GM10248 (cell line): ENCODE data around the gene FBXW10B.
"Not testable (repeated sequence)": the region's sequence is repeated elsewhere in the genome, so short reads cannot be mapped to it uniquely, and the experiment has no call there.

Experiments used
- CTCF ChIA-PET: fragments of 300-600 bp; sonication (Branson Sonifier 250); formaldehyde crosslinking; extraction: SDS; loops from one replicate; lab custom pipeline; 2021; ENCODE audit warnings: antibody characterized with exemption; lab: Yijun Ruan, JAX
- POLR2A ChIA-PET: fragments of 350-650 bp; sonication (Branson Sonifier 250); formaldehyde crosslinking; extraction: SDS; loops from one replicate; lab custom pipeline; 2020; ENCODE audit warnings: antibody characterized with exemption; lab: Yijun Ruan, JAX
- DNase-seq: peaks from one replicate; pipeline ENCODE4 v3.0.0; 2012; ENCODE audit errors: extremely low spot score
- CTCF ChIP-seq: IDR thresholded peaks from 2 replicates; pipeline ENCODE4 v1.5.1; 2012; ENCODE audit warnings: mild to moderate bottlenecking, low read depth; ENCODE audit errors: extremely low read depth, missing control alignments, control extremely low read depth

FBXW10B gene, protein sequence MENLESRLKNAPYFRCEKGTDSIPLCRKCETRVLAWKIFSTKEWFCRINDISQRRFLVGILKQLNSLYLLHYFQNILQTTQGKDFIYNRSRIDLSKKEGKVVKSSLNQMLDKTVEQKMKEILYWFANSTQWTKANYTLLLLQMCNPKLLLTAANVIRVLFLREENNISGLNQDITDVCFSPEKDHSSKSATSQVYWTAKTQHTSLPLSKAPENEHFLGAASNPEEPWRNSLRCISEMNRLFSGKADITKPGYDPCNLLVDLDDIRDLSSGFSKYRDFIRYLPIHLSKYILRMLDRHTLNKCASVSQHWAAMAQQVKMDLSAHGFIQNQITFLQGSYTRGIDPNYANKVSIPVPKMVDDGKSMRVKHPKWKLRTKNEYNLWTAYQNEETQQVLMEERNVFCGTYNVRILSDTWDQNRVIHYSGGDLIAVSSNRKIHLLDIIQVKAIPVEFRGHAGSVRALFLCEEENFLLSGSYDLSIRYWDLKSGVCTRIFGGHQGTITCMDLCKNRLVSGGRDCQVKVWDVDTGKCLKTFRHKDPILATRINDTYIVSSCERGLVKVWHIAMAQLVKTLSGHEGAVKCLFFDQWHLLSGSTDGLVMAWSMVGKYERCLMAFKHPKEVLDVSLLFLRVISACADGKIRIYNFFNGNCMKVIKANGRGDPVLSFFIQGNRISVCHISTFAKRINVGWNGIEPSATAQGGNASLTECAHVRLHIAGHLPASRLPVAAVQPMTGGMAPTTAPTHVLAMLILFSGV

DNA sequence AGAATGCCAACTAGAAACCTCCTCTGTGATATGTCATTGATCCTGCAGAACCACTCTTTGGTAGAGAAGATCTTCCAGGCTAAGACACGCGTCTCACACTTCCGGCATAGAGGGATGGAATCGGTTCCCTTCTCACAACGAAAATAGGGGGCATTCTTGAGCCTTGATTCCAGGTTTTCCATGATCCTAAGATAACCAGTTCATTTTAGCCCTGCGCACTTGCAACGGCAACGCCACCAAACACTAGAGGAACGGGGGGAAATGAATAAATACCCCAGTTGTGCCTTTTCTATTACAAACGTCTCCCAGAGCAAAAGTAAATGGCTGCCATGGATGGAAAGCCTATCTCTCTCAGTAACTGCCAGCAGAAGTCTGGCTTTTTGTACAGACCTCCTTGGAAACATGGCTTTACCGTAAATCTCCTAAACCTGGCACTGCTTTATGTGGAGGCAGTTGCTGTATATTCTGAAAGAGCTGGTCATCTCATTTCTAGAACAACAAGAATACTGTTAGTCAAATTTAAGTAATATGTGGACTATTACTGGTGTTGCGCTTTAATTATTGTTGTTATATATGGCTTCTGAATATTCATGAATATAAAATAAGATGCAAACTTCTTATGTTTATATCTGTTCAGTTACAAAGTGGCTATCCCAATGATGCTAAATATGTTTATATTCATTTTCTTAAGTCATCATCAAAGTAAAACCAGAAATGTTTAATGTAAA, at the start of gene FBXW10B:
FBXW10B (minus strand) TSS at position 374 of the 728 bp plus-strand sequence; CDS start at position 182, 192 bp downstream.
- CTCF ChIA-PET, POLR2A ChIA-PET: not testable (repeated sequence)

DNA sequence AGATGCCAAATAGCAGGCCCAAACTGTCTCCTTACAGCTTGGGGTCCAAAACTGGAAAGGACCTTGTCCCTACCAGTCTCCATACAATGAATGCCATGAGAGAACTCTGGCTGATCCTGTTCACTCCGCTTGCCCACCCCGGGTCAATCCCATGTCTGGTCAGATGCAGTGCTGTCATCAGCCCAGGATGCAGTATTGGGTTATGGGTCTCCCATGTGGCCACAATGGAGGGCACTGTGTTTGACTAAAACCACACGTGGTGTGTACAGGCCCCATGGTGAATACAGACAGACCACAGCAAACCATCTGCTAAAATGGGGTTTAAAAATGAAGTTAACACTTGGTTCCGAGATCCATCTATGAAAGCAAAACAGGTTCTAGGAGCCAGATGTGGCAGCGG, 44.2 kb upstream of the FBXW10B start:
- CTCF ChIA-PET: no interaction called here
- POLR2A ChIA-PET: no interaction called here
- no peak for TF ChIP-seq CTCF
- DNase-seq: no peak

More for the DNA sequence above, at the start of gene FBXW10B:
- not testable (repeated sequence) for DNase-seq

- no peak for DNase-seq
- TF ChIP-seq CTCF: no peak
- ChIA-PET POLR2A (no interaction called here), CTCF (no interaction called here)
Measured at GRCh38 chr17:15663176-15663575, 43.7 kb upstream of the FBXW10B start.

- ChIA-PET POLR2A (no interaction called here), CTCF (interaction anchor here (1.3 kb wide), 1 partner anchor 13 kb away, joined by 3 read pairs; no protein-coding TSS in a partner anchor)
- TF ChIP-seq CTCF: no peak
- no peak for DNase-seq
Measured at GRCh38 chr17:15662681-15663080, 43.2 kb upstream of the FBXW10B start.

DNA sequence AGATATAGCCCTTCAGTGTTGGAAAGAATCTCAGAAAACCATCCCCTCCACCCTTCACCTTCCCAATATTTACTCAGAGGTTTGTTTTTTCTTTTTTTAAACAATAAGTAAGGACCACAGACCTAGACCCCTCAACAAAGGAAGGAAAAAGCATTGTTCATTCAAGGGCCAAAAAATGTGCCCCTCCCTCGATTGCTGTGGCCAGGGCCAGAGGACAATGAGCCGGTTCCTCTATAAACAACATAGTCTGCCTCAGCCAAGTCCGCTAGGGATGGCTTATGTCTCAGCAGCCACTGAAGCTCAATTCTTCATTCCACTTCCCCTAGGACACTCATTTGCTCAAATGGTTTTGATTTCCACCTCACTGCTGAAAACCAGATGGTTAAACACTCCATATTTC, 40.6 kb upstream of the FBXW10B start:
- CTCF ChIA-PET: no interaction called here
- TF ChIP-seq CTCF: no peak
- no peak for DNase-seq
- POLR2A ChIA-PET: no interaction called here

DNA sequence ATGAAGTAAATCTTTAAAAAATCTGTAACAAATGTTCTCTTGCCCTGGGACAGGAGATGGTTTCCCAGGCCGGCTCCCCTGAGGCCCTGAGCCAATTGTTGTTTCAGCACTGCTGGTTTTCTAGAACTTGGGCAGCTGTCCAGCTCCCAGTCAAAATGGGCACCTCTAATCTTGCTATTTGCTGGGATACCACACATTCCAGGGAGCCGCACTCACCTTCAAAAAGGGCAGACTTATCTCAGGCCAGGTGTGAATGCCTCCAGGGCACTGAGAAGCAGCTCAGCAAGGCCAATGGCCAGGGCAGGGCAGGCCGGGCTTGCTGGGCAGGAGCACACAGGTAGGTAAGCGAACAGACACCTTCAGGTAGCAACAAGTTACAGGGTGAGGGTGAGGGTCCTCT, 40.2 kb upstream of the FBXW10B start:
- DNase-seq: no peak
- TF ChIP-seq CTCF: no peak
- CTCF ChIA-PET: no interaction called here
- POLR2A ChIA-PET: no interaction called here
